K562 (cell line): Measurements from ENCODE around the gene SORBS2. TPM values are rescaled to one million over a fixed set of nuclear protein-coding genes. Genes with fewer than 3 reads are reported as not detected.

ENCODE experiments used
- ATAC-seq: fragments of 200-7000 bp; cut with Tn5 transposase; 3 replicates; pipeline ENCODE4 v1.9.1; 2020; ENCODE audit warnings: moderate library complexity
- BruUV-seq: library from RNA; stranded (reverse); fragments of 400-500 nt; replicated peaks from 2 replicates; lab custom pipeline; 2021; lab: Mats Ljungman, UMichigan
- CTCF ChIA-PET: fragments of 300-600 bp; formaldehyde crosslinking; extraction: SDS; loops from one replicate; lab custom pipeline; 2021; ENCODE audit warnings: low intra/inter-chr PET ratio; lab: Yijun Ruan, JAX
- POLR2A ChIA-PET: fragments of 300-600, 350-650 bp; sonication (Branson Sonifier 250); formaldehyde crosslinking; extraction: SDS; loops from one replicate; lab custom pipeline; 2021; ENCODE audit warnings: antibody characterized with exemption, inconsistent platforms; lab: Yijun Ruan, JAX
- DNase-seq, 4 experiments: peaks; one replicate each; pipeline versions ENCODE4 v3.0.0 to v3.0.0-alpha.2; 2011 to 2018; ENCODE audit warnings: low spot score in 3 of 4, mixed read lengths in 3 of 4; ENCODE audit errors: extremely low read depth in 1 of 4
- FAIRE-seq: peaks from 2 replicates; lab custom pipeline; 2011; peaks lifted over from hg19 to GRCh38; lab: Jason Lieb, UNC
- H2AFZ ChIP-seq: 2 replicates; pipeline ENCODE4 v1.6.0; 2011; ENCODE audit warnings: low read depth, low read length, control low read depth, inconsistent platforms
- H3K27ac ChIP-seq: fragments of 200-600 bp; 3 replicates; pipeline ENCODE4 v1.8.0; 2011; ENCODE audit warnings: low read depth, mild to moderate bottlenecking, control low read depth, inconsistent platforms, low read length, moderate library complexity, mixed read lengths; ENCODE audit errors: extremely low read depth
- H3K27me3 ChIP-seq, 2 experiments: fragments of 300-600 bp in 1 of 2; 2 replicates in 1 of 2; 3 replicates in 1 of 2; pipeline versions ENCODE4 v1.6.0 to v1.8.0; 2011; ENCODE audit warnings: inconsistent platforms in 2 of 2, low read length in 2 of 2, mild to moderate bottlenecking in 1 of 2, mixed read lengths in 1 of 2, moderate library complexity in 1 of 2; ENCODE audit not compliant: control insufficient read depth in 2 of 2, insufficient read depth in 2 of 2
- H3K36me3 ChIP-seq: fragments of 300-600 bp; 3 replicates; pipeline ENCODE4 v1.8.0; 2011; ENCODE audit warnings: mild to moderate bottlenecking, low read length, inconsistent platforms; ENCODE audit not compliant: control insufficient read depth, insufficient read depth
- H3K4me1 ChIP-seq, 2 experiments: fragments of 200-600 bp in 1 of 2; replicated peaks in 1 of 2; 2 replicates in 1 of 2; 3 replicates in 1 of 2; pipeline versions ENCODE4 v1.5.1 to v1.8.0; 2011; ENCODE audit warnings: inconsistent platforms in 2 of 2, low read length in 2 of 2, mild to moderate bottlenecking in 1 of 2, mixed read lengths in 1 of 2, moderate library complexity in 1 of 2; ENCODE audit not compliant: control insufficient read depth in 2 of 2, insufficient read depth in 2 of 2
- H3K4me2 ChIP-seq: 2 replicates; pipeline ENCODE4 v1.6.1; 2011; ENCODE audit warnings: low read length, control low read depth, inconsistent platforms, mixed read lengths; ENCODE audit not compliant: insufficient read depth
- H3K4me3 ChIP-seq: fragments of 200-600 bp; sonication (generic), shearing (Covaris generic); 2 replicates; pipeline ENCODE4 v1.5.1; 2016; ENCODE audit warnings: control low read depth, inconsistent platforms
- H3K79me2 ChIP-seq: fragments of 200-600 bp; 3 replicates; pipeline ENCODE4 v1.8.0; 2011; ENCODE audit warnings: low read length, inconsistent platforms; ENCODE audit not compliant: control insufficient read depth, insufficient read depth
- H3K9ac ChIP-seq, 2 experiments: 2 replicates each; pipeline versions ENCODE4 v1.6.0 to v1.6.1; 2011; ENCODE audit warnings: low read depth in 2 of 2, low read length in 2 of 2, control low read depth in 1 of 2, inconsistent platforms in 1 of 2, mild to moderate bottlenecking in 1 of 2, mixed read lengths in 1 of 2; ENCODE audit not compliant: insufficient read depth in 1 of 2
- H3K9me1 ChIP-seq: one replicate; pipeline ENCODE4 v1.6.0; 2011; ENCODE audit warnings: inconsistent platforms, mild to moderate bottlenecking, low read length, moderate library complexity; ENCODE audit not compliant: control insufficient read depth, insufficient read depth
- H3K9me3 ChIP-seq: replicated peaks from 2 replicates; pipeline ENCODE4 v1.5.1; 2011; ENCODE audit warnings: low read depth, low read length, inconsistent platforms; ENCODE audit not compliant: control insufficient read depth, insufficient read depth
- H4K20me1 ChIP-seq: replicated peaks from 2 replicates; pipeline ENCODE4 v1.6.1; 2011; ENCODE audit warnings: low read length, inconsistent platforms, mixed read lengths; ENCODE audit not compliant: control insufficient read depth, insufficient read depth
- CBX2 ChIP-seq: fragments of 200-600 bp; sonication (generic); IDR thresholded peaks from one replicate; pipeline ENCODE4 v1.6.1; 2012; ENCODE audit warnings: mild to moderate bottlenecking, low read length, inconsistent platforms; ENCODE audit not compliant: insufficient read depth, poor library complexity, severe bottlenecking
- RNF219 ChIP-seq: fragments of 250-450 bp; sonication (Bioruptor Pico); IDR thresholded peaks from 2 replicates; pipeline ENCODE4 v1.5.0; 2022; ENCODE audit warnings: mild to moderate bottlenecking
- WGBS: fragments of 100-300 bp; shearing (Covaris generic); methylation state at CpG from one replicate; pipeline ENCODE4 v1.1.6; 2016; ENCODE audit warnings: low coverage, mixed read lengths; ENCODE audit not compliant: insufficient coverage; ENCODE audit errors: missing lambda C conversion rate; 5-methylcytosine and 5-hydroxymethylcytosine counted together
- in situ Hi-C: fragments of 300-500 bp; cut with MboI; formaldehyde crosslinking; loops from 4 replicates; pipeline ENCODE4 v1.15.0; 2018; ENCODE audit warnings: inconsistent platforms, mixed read lengths
- intact Hi-C: fragments of 100-400 bp; cut with micrococcal nuclease; formaldehyde crosslinking; loops from 2 replicates; pipeline ENCODE4 v1.14.2; 2022
- polyA plus RNA-seq, 8 experiments: library from polyadenylated mRNA; depleted of rRNA in 4 of 8; stranded (reverse) in 5 of 8; unstranded in 3 of 8; fragments of >200 nt; fragmentation: Nextera tagmentation in 2 of 8; fragmentation: Illumina TruSeq in 1 of 8; extraction: Ambion mirVana in 2 of 8; extraction: Trizol in 1 of 8; gene quantifications; 2 replicates each; pipeline versions ENCODE4 v1.2.1 to v1.2.3, GENCODE V29; 2011 to 2014; ENCODE audit warnings: inconsistent platforms in 1 of 8, missing spikeins in 1 of 8
- total RNA-seq, 7 experiments: library from RNA; depleted of rRNA in 6 of 7; stranded (reverse); fragments of >200 nt in 6 of 7; fragmentation: Illumina TruSeq in 2 of 7; extraction: Trizol in 2 of 7; gene quantifications; 2 replicates each; pipeline versions ENCODE4 v1.2.1 to v1.2.3, GENCODE V29; 2011 to 2021; ENCODE audit warnings: low replicate concordance in 1 of 7

Gene SORBS2
- total and polyA plus RNA-seq, 9 of the 15 experiments (the other 6 are each of a cell fraction or from before 2014, with no cell fraction given): 0.29 TPM; not detected in 8

DNA sequence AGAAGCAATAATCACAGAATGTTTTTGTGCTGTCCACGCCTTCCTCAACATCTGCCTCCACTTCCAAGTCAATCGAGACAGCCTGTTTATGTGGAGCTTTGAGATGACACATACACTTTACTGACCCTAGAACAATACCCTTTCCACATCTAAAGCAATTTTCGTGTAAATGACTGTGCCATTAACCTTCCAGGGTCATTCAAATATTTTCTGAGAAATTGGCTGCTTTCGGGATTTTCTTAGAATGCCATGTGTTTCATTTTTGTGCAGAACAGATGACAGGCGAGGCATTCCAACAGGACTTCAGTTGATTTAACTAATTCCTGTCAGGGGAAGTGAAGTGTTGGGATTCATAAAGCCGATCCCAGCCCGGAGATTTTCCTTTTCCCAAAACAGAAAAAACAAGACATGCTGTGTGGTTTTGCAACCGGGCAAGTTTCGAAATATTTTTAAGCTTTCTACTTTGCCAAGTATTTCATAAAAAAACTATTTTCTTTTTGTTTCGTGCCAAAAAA lies 73.9 kb downstream of the SORBS2 start:
- intact Hi-C loops (no loop called here), in situ Hi-C loops (no loop called here)
- Histone ChIP-seq H3K9me3 (no peaks in the 10 kb centered on the region), H3K27me3 (peaks cover 8 to 43% of the 10 kb centered on the region in 2 experiments; a peak in 4 of 5 replicates), H3K4me3 (no peak overlapping the region), H4K20me1 (no peaks in the 10 kb centered on the region), H3K9ac (no peak overlapping the region), H3K4me2 (no peak overlapping the region), H2AFZ (no peak overlapping the region), H3K36me3 (no peaks in the 10 kb centered on the region), H3K79me2 (no peaks in the 10 kb centered on the region), H3K9me1 (no peaks in the 10 kb centered on the region), H3K27ac (no peak overlapping the region), H3K4me1 (peaks cover 0 to 2% of the 10 kb centered on the region in 2 experiments; a peak in 1 of 5 replicates)
- ChIA-PET POLR2A (no interaction called here), CTCF (no interaction called here)
- BruUV-seq: no TSS peak
- TF ChIP-seq CBX2: no peak
- DNase-seq (no peak), ATAC-seq (no peak), FAIRE-seq (no peak)
- 2% methylated on average over 10 of the region's 10 CpGs for WGBS

DNA sequence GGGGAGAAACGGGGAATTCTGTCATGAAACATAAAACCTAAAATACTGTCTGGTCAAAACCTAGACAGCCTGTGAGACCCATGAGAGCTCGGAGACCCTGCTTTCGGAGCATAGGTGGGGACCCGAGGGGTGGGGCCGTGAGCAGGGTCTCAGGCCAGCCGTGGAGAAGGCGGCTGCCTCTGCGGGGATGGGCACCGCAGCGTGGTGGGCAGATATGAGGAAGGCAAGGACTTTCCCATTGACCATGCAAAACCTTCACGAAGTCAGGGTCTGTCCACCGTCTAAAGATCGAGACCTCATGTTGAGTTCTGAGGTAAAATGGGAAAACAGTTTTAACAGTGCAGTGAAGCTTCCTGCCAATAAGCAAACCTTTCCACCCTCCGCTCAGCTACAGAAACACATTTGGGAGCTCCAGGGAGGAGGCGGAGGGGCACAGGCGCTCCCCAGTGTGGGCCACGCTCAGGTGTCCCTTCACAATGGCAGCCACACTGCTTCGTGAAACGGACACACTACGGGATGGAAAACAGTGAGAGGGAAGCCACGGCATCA lies 74.4 kb downstream of the SORBS2 start:
- ChIA-PET CTCF (interaction anchor here (0.5 kb wide), 1 partner anchor 27 kb away, joined by 3 read pairs; no protein-coding TSS in a partner anchor), POLR2A (no interaction called here)
- in situ Hi-C loops (no loop called here), intact Hi-C loops (no loop called here)
- Histone ChIP-seq H3K4me3 (no peak overlapping the region), H3K27ac (no peak overlapping the region), H3K9me3 (no peaks in the 10 kb centered on the region), H3K4me2 (no peak overlapping the region), H2AFZ (no peak overlapping the region), H3K4me1 (peaks cover 0 to 2% of the 10 kb centered on the region in 2 experiments; a peak in 1 of 5 replicates), H3K27me3 (peaks cover 8 to 46% of the 10 kb centered on the region in 2 experiments; a peak in 4 of 5 replicates), H3K9me1 (no peaks in the 10 kb centered on the region), H3K36me3 (no peaks in the 10 kb centered on the region), H3K9ac (0 out of 4 replicates have a peak overlapping the region, but pooled peaks of 1 of the 2 experiments have one; percentile 8), H3K79me2 (no peaks in the 10 kb centered on the region), H4K20me1 (no peaks in the 10 kb centered on the region)
- FAIRE-seq (no peak), DNase-seq (no peak), ATAC-seq (no peak)
- 0% methylated on average over 20 of the region's 21 CpGs for WGBS
- no TSS peak for BruUV-seq
- TF ChIP-seq RNF219: no peak
